Hepatocyte (in vitro differentiated cells): ENCODE measurements around the gene SCARF1.

Experiments used
- CTCF ChIP-seq: fragments of 200-600 bp; sonication (generic); IDR thresholded peaks from 2 replicates; pipeline ENCODE4 v1.5.1; 2016; ENCODE audit warnings: antibody characterized with exemption, mild to moderate bottlenecking; ENCODE audit not compliant: poor library complexity
- EZH2 ChIP-seq: fragments of 200-600 bp; sonication (generic); IDR thresholded peaks from 2 replicates; pipeline ENCODE4 v1.6.1; 2016; ENCODE audit warnings: antibody characterized with exemption, mild to moderate bottlenecking, borderline replicate concordance
- EZH2phosphoT487 ChIP-seq: fragments of 200-600 bp; sonication (generic); IDR thresholded peaks from one replicate; pipeline ENCODE4 v1.6.1; 2018; ENCODE audit warnings: antibody characterized with exemption, mild to moderate bottlenecking, low read depth, moderate library complexity; ENCODE audit not compliant: unreplicated experiment, severe bottlenecking

- TF ChIP-seq CTCF (no peak), EZH2 (no peak), EZH2phosphoT487 (no peak)
Observed at GRCh38 chr17:1690544-1691221, 45.2 kb upstream of the SCARF1 start.
